HEK293 (cell line): ENCODE data around the gene MACF1.

Experiments
- CTCF ChIA-PET: fragments of 350-600 bp; formaldehyde crosslinking; extraction: SDS; loops from one replicate; lab custom pipeline; 2021; ENCODE audit warnings: antibody characterized with exemption; lab: Yijun Ruan, JAX
- POLR2A ChIA-PET: fragments of 300-600 bp; formaldehyde crosslinking; extraction: SDS; loops from one replicate; lab custom pipeline; 2020; ENCODE audit warnings: antibody characterized with exemption, inconsistent platforms; lab: Yijun Ruan, JAX
- H3K27ac ChIP-seq: fragments of 200-500 bp; sonication (Bioruptor generic); 2 replicates; pipeline ENCODE4 v1.5.1; 2014; ENCODE audit warnings: low read depth, low read length, control low read depth, inconsistent platforms; ENCODE audit errors: extremely low read depth
- H3K36me3 ChIP-seq, 2 experiments: fragments of 200-500 bp in 1 of 2; sonication (Bioruptor generic) in 1 of 2; 1 replicate in 1 of 2; 2 replicates in 1 of 2; pipeline ENCODE4 v1.5.1; 2014 to 2017; ENCODE audit warnings: inconsistent platforms in 2 of 2, low read length in 2 of 2; ENCODE audit not compliant: control insufficient read depth in 2 of 2, insufficient read depth in 1 of 2
- H3K4me1 ChIP-seq: fragments of 200-500 bp; sonication (Bioruptor generic); 2 replicates; pipeline ENCODE4 v1.5.1; 2014; ENCODE audit warnings: mild to moderate bottlenecking, low read length, inconsistent platforms; ENCODE audit not compliant: control insufficient read depth, insufficient read depth
- H3K4me3 ChIP-seq: 2 replicates; pipeline ENCODE4 v1.5.1; 2011; ENCODE audit warnings: low read depth, mild to moderate bottlenecking, control low read depth, low read length, moderate library complexity
- H3K9me3 ChIP-seq: fragments of 200-500 bp; sonication (Bioruptor generic); 2 replicates; pipeline ENCODE4 v1.5.1; 2014; ENCODE audit warnings: low read depth, low read length, inconsistent platforms; ENCODE audit not compliant: control insufficient read depth, insufficient read depth
- BCL6B ChIP-seq: fragments of 450-650 bp; formaldehyde crosslinking; IDR thresholded peaks from 2 replicates; pipeline ENCODE4 v1.5.1; 2017; ENCODE audit warnings: missing biosample characterization, missing genetic modification characterization
- FEZF1 ChIP-seq: fragments of 450-650 bp; formaldehyde crosslinking; IDR thresholded peaks from 2 replicates; pipeline ENCODE4 v1.5.1; 2016; ENCODE audit warnings: missing biosample characterization, missing genetic modification characterization
- GLIS2 ChIP-seq: fragments of 450-650 bp; formaldehyde crosslinking; IDR thresholded peaks from 2 replicates; pipeline ENCODE4 v1.5.1; 2016; ENCODE audit warnings: missing biosample characterization, missing genetic modification characterization
- KLF1 ChIP-seq: fragments of 450-650 bp; formaldehyde crosslinking; IDR thresholded peaks from 2 replicates; pipeline ENCODE4 v1.5.1; 2016; ENCODE audit warnings: missing biosample characterization, missing genetic modification characterization
- PRDM1 ChIP-seq: fragments of 450-650 bp; formaldehyde crosslinking; IDR thresholded peaks from 2 replicates; pipeline ENCODE4; 2016; ENCODE audit warnings: missing biosample characterization, missing genetic modification characterization
- PRDM4 ChIP-seq: fragments of 450-650 bp; formaldehyde crosslinking; IDR thresholded peaks from 2 replicates; pipeline ENCODE4 v1.5.1; 2017; ENCODE audit warnings: missing biosample characterization, missing genetic modification characterization
- SCRT1 ChIP-seq: fragments of 450-650 bp; formaldehyde crosslinking; IDR thresholded peaks from 2 replicates; pipeline ENCODE4 v1.5.1; 2016; ENCODE audit warnings: missing biosample characterization, missing genetic modification characterization, borderline replicate concordance
- ZBTB17 ChIP-seq: fragments of 450-650 bp; formaldehyde crosslinking; IDR thresholded peaks from 2 replicates; pipeline ENCODE4 v1.5.1; 2016; ENCODE audit warnings: missing biosample characterization, missing genetic modification characterization
- ZNF138 ChIP-seq: fragments of 450-650 bp; formaldehyde crosslinking; IDR thresholded peaks from 2 replicates; pipeline ENCODE4 v1.5.1; 2016; ENCODE audit warnings: missing biosample characterization, missing genetic modification characterization, borderline replicate concordance
- ZNF140 ChIP-seq: fragments of 450-650 bp; formaldehyde crosslinking; IDR thresholded peaks from 2 replicates; pipeline ENCODE4 v1.5.1; 2016; ENCODE audit warnings: missing biosample characterization, missing genetic modification characterization
- ZNF155 ChIP-seq: fragments of 450-650 bp; formaldehyde crosslinking; IDR thresholded peaks from 2 replicates; pipeline ENCODE4 v1.5.1; 2016; ENCODE audit warnings: missing biosample characterization, missing genetic modification characterization
- ZNF223 ChIP-seq: fragments of 450-650 bp; formaldehyde crosslinking; IDR thresholded peaks from 2 replicates; pipeline ENCODE4 v1.5.1; 2016; ENCODE audit warnings: missing biosample characterization, missing genetic modification characterization
- ZNF37A ChIP-seq: fragments of 450-650 bp; IDR thresholded peaks from 2 replicates; pipeline ENCODE4 v1.5.1; 2018; ENCODE audit warnings: missing biosample characterization, missing genetic modification characterization
- ZNF398 ChIP-seq: fragments of 450-650 bp; formaldehyde crosslinking; IDR thresholded peaks from 2 replicates; pipeline ENCODE4 v1.5.1; 2017; ENCODE audit warnings: missing biosample characterization, missing genetic modification characterization
- ZNF530 ChIP-seq: fragments of 450-650 bp; formaldehyde crosslinking; IDR thresholded peaks from 2 replicates; pipeline ENCODE4 v1.5.1; 2016; ENCODE audit warnings: low read depth, missing biosample characterization, missing genetic modification characterization
- ZNF596 ChIP-seq: fragments of 450-650 bp; IDR thresholded peaks from 2 replicates; pipeline ENCODE4 v1.5.0; 2018; ENCODE audit warnings: missing biosample characterization, mild to moderate bottlenecking, missing genetic modification characterization, moderate library complexity
- ZNF704 ChIP-seq: fragments of 450-650 bp; formaldehyde crosslinking; IDR thresholded peaks from 2 replicates; pipeline ENCODE4 v1.5.1; 2016; ENCODE audit warnings: missing biosample characterization, missing genetic modification characterization
- ZNF747 ChIP-seq: fragments of 450-650 bp; formaldehyde crosslinking; IDR thresholded peaks from 2 replicates; pipeline ENCODE4 v1.5.1; 2016; ENCODE audit warnings: missing biosample characterization, missing genetic modification characterization
- ZNF768 ChIP-seq: fragments of 450-650 bp; formaldehyde crosslinking; IDR thresholded peaks from 2 replicates; pipeline ENCODE4 v1.5.1; 2018; ENCODE audit warnings: missing biosample characterization, mild to moderate bottlenecking, missing genetic modification characterization
- ZNF791 ChIP-seq: fragments of 450-650 bp; formaldehyde crosslinking; IDR thresholded peaks from 2 replicates; pipeline ENCODE4 v1.5.1; 2016; ENCODE audit warnings: missing biosample characterization, missing genetic modification characterization
- ZSCAN30 ChIP-seq: fragments of 450-650 bp; IDR thresholded peaks from 2 replicates; pipeline ENCODE4 v1.5.1; 2018; ENCODE audit warnings: missing biosample characterization, mild to moderate bottlenecking, missing genetic modification characterization, moderate library complexity

Gene MACF1

GRCh38 chr1:39420493-39420892 is 216.0 kb downstream of the MACF1 start:
- peaks cover 0 to 30% of the 10 kb centered on the region in 2 experiments; a peak in 1 of 3 replicates for H3K36me3 ChIP-seq
- no peaks in the 10 kb centered on the region for H3K9me3 ChIP-seq
- no peaks in the 10 kb centered on the region for H3K4me1 ChIP-seq
- ChIA-PET POLR2A (no interaction called here), CTCF (interaction anchor here (0.6 to 3.4 kb wide), 5 partner anchors 9 to 662 kb away, joined by 3 to 21 read pairs (median 3); no protein-coding TSS in a partner anchor)
- H3K27ac ChIP-seq: no peak overlapping the region
- H3K4me3 ChIP-seq: no peak overlapping the region
- no peak for TF ChIP-seq ZNF138 (tag by site-specific recombination)
- no peak for TF ChIP-seq FEZF1 (tag by site-specific recombination)
- no peak for TF ChIP-seq SCRT1

GRCh38 chr1:39422614-39423013 is 218.1 kb downstream of the MACF1 start:
- Histone ChIP-seq H3K27ac (no peak overlapping the region), H3K36me3 (peaks cover 11 to 47% of the 10 kb centered on the region in 2 experiments; a peak in 2 of 3 replicates), H3K4me1 (no peaks in the 10 kb centered on the region), H3K9me3 (no peaks in the 10 kb centered on the region), H3K4me3 (no peak overlapping the region)
- no peak for TF ChIP-seq ZNF37A (tag by site-specific recombination)
- TF ChIP-seq KLF1: no peak
- TF ChIP-seq ZNF530 (tag by site-specific recombination): no peak
- TF ChIP-seq ZNF768 (tag by site-specific recombination): no peak
- TF ChIP-seq BCL6B (tag by site-specific recombination): no peak
- ChIA-PET POLR2A (no interaction called here), CTCF (interaction anchor here (3.6 kb wide), 1 partner anchor 12 kb away, joined by 20 read pairs; no protein-coding TSS in a partner anchor)

- ChIA-PET POLR2A (no interaction called here), CTCF (interaction anchor here (0.6 to 3.6 kb wide), 6 partner anchors 8 to 148 kb away, joined by 3 to 20 read pairs (median 5); no protein-coding TSS in a partner anchor)
- H3K4me3 ChIP-seq: no peak overlapping the region
- H3K4me1 ChIP-seq: no peaks in the 10 kb centered on the region
- TF ChIP-seq ZNF155 (tag by site-specific recombination) (no peak), PRDM1 (tag by site-specific recombination) (peak; percentile 67), ZBTB17 (tag by site-specific recombination) (no peak)
- H3K27ac ChIP-seq: no peak overlapping the region
- peaks cover 16 to 72% of the 10 kb centered on the region in 2 experiments; a peak in 2 of 3 replicates for H3K36me3 ChIP-seq
- no peaks in the 10 kb centered on the region for H3K9me3 ChIP-seq
These were observed 220.7 kb downstream of the MACF1 start for GRCh38 chr1:39425151-39425550.

GRCh38 chr1:39425634-39426033 is 221.1 kb downstream of the MACF1 start:
- POLR2A ChIA-PET: no interaction called here
- H3K36me3 ChIP-seq: peaks cover 19 to 77% of the 10 kb centered on the region in 2 experiments; a peak in 2 of 3 replicates
- TF ChIP-seq PRDM4 (tag by site-specific recombination) (no peak), ZNF140 (no peak), ZNF747 (tag by site-specific recombination) (no peak), ZNF596 (tag by site-specific recombination) (no peak), GLIS2 (tag by site-specific recombination) (no peak), ZNF223 (tag by site-specific recombination) (no peak), ZNF791 (no peak), ZNF398 (tag by site-specific recombination) (no peak), ZSCAN30 (tag by site-specific recombination) (no peak), ZNF704 (tag by site-specific recombination) (no peak)

More at GRCh38 chr1:39425634-39426033, 221.1 kb downstream of the MACF1 start:
- CTCF ChIA-PET: interaction anchor here (0.6 to 3.6 kb wide), 6 partner anchors 8 to 307 kb away, joined by 3 to 20 read pairs (median 4); no protein-coding TSS in a partner anchor
- no peaks in the 10 kb centered on the region for H3K9me3 ChIP-seq
- H3K4me3 ChIP-seq: no peak overlapping the region
- H3K4me1 ChIP-seq: no peaks in the 10 kb centered on the region
- no peak overlapping the region for H3K27ac ChIP-seq
